ENCODE measurements around the gene TPST1.
"Not testable (repeated sequence)": the region's sequence is repeated elsewhere in the genome, so short reads cannot be mapped to it uniquely, and the experiment has no call there.

TPST1 gene

GRCh38 chr7:66376264-66376945, 171.3 kb downstream of the TPST1 start:
- no peak for DNase-seq (ENCODE audit: extremely low read depth in 1 of 2, low read depth in 1 of 2)

GRCh38 chr7:66377045-66377444, 171.9 kb downstream of the TPST1 start:
- DNase-seq (ENCODE audit: extremely low read depth in 1 of 2, low read depth in 1 of 2) = no peak

- DNase-seq (ENCODE audit: extremely low read depth in 1 of 2, low read depth in 1 of 2) = no peak
These were observed 172.6 kb downstream of the TPST1 start for GRCh38 chr7:66377714-66378113.

- no peak for DNase-seq (ENCODE audit: extremely low read depth in 1 of 2, low read depth in 1 of 2)
These were observed 174.5 kb downstream of the TPST1 start for GRCh38 chr7:66379542-66380160.

GRCh38 chr7:66380272-66380888, 175.2 kb downstream of the TPST1 start:
- DNase-seq (ENCODE audit: extremely low read depth in 1 of 2, low read depth in 1 of 2) = no peak

GRCh38 chr7:66382182-66382923, 177.2 kb downstream of the TPST1 start:
- not testable (repeated sequence) for DNase-seq (ENCODE audit: extremely low read depth in 1 of 2, low read depth in 1 of 2)

- not testable (repeated sequence) for DNase-seq (ENCODE audit: extremely low read depth in 1 of 2, low read depth in 1 of 2)
These were observed 180.2 kb downstream of the TPST1 start for GRCh38 chr7:66385191-66385905.

GRCh38 chr7:66395128-66395571, 190.0 kb downstream of the TPST1 start:
- not testable (repeated sequence) for DNase-seq (ENCODE audit: extremely low read depth in 1 of 2, low read depth in 1 of 2)

GRCh38 chr7:66396052-66396451, 190.9 kb downstream of the TPST1 start:
- not testable (repeated sequence) for DNase-seq (ENCODE audit: extremely low read depth in 1 of 2, low read depth in 1 of 2)

GRCh38 chr7:66398841-66399240, 193.7 kb downstream of the TPST1 start:
- not testable (repeated sequence) for DNase-seq (ENCODE audit: extremely low read depth in 1 of 2, low read depth in 1 of 2)

GRCh38 chr7:66399566-66399965, 194.4 kb downstream of the TPST1 start:
- no peak for DNase-seq (ENCODE audit: extremely low read depth in 1 of 2, low read depth in 1 of 2)

GRCh38 chr7:66400400-66400799, 195.3 kb downstream of the TPST1 start:
- DNase-seq (ENCODE audit: extremely low read depth in 1 of 2, low read depth in 1 of 2) = no peak

GRCh38 chr7:66401126-66401525, 196.0 kb downstream of the TPST1 start:
- not testable (repeated sequence) for DNase-seq (ENCODE audit: extremely low read depth in 1 of 2, low read depth in 1 of 2)

GRCh38 chr7:66401932-66402331, 196.8 kb downstream of the TPST1 start:
- not testable (repeated sequence) for DNase-seq (ENCODE audit: extremely low read depth in 1 of 2, low read depth in 1 of 2)

- DNase-seq (ENCODE audit: extremely low read depth in 1 of 2, low read depth in 1 of 2) = no peak
These were observed 198.4 kb downstream of the TPST1 start for GRCh38 chr7:66403564-66403963.

- no peak for DNase-seq (ENCODE audit: extremely low read depth in 1 of 2, low read depth in 1 of 2)
These were observed 204.4 kb downstream of the TPST1 start for GRCh38 chr7:66409493-66409892.
